Natural killer cell treated with Interleukin-12 subunit alpha and Interleukin-12 subunit beta and Interleukin-15 and Interleukin-18, amount 100 ng/mL, for 72 hours (primary cell): ENCODE data around the gene C2CD4C. TPM values are rescaled to one million over a fixed set of nuclear protein-coding genes. Genes with fewer than 3 reads are reported as not detected.
"Not testable (repeated sequence)": the region's sequence is repeated elsewhere in the genome, so short reads cannot be mapped to it uniquely, and the experiment has no call there.

ENCODE experiments used
- ATAC-seq, 2 donors: fragments of 150-1000 bp; cut with Tn5 transposase in 1 of 2; sonication (Bioruptor Pico), chemical (Tn5 transposase) in 1 of 2; 2 replicates each; pipeline ENCODE4 v1.10.0; 2021
- DNase-seq: peaks from one replicate; pipeline ENCODE4 v3.0.0; 2022; ENCODE audit warnings: low spot score
- H3K27ac Mint-ChIP-seq, 2 donors: 1 replicate in 1 of 2; 2 replicates in 1 of 2; pipeline ENCODE4 v1.8.0; 2022; ENCODE audit warnings: mixed read lengths in 2 of 2, mild to moderate bottlenecking in 1 of 2, moderate library complexity in 1 of 2
- H3K27me3 Mint-ChIP-seq, 2 donors: 1 replicate in 1 of 2; 2 replicates in 1 of 2; pipeline ENCODE4 v1.8.0; 2022; ENCODE audit warnings: mixed read lengths in 2 of 2
- H3K36me3 Mint-ChIP-seq: one replicate; pipeline ENCODE4 v1.8.0; 2022; ENCODE audit warnings: mixed read lengths
- H3K4me1 Mint-ChIP-seq, 2 donors: 1 replicate in 1 of 2; 2 replicates in 1 of 2; pipeline ENCODE4 v1.8.0; 2022; ENCODE audit warnings: low read depth in 2 of 2, mixed read lengths in 2 of 2, mild to moderate bottlenecking in 1 of 2
- H3K4me3 Mint-ChIP-seq: one replicate; pipeline ENCODE4 v1.8.0; 2022; ENCODE audit warnings: mixed read lengths
- H3K9me3 Mint-ChIP-seq: 2 replicates; pipeline ENCODE4 v1.8.0; 2022; ENCODE audit warnings: mixed read lengths
- total RNA-seq, 2 donors: library from RNA; stranded (reverse); gene quantifications; one replicate each; pipeline ENCODE4 v1.2.3, GENCODE V29; 2022

Gene C2CD4C
- total RNA-seq, 2 donors from 2014 or later: not detected

GRCh38 chr19:413756-414420 lies 4.9 kb upstream of the C2CD4C start:
- DNase-seq: peak; percentile 47
- ATAC-seq: no peak
- Mint-ChIP-seq H3K27me3 (peaks cover 5 to 8% of the 10 kb centered on the region in 2 donors), H3K27ac (no peak overlapping the region), H3K36me3 (no peaks in the 10 kb centered on the region), H3K4me3 (no peak overlapping the region), H3K9me3 (no peaks in the 10 kb centered on the region), H3K4me1 (peaks cover 4 to 5% of the 10 kb centered on the region in 2 donors)

GRCh38 chr19:412356-413355 lies 3.7 kb upstream of the C2CD4C start:
- H3K4me3 Mint-ChIP-seq: no peak overlapping the region
- H3K27ac Mint-ChIP-seq: no peak overlapping the region
- no peaks in the 10 kb centered on the region for H3K36me3 Mint-ChIP-seq
- no peaks in the 10 kb centered on the region for H3K9me3 Mint-ChIP-seq
- DNase-seq (peak; percentile 55), ATAC-seq (no peak)
- peaks cover 5 to 8% of the 10 kb centered on the region in 2 donors for H3K27me3 Mint-ChIP-seq
- peaks cover 4 to 5% of the 10 kb centered on the region in 2 donors for H3K4me1 Mint-ChIP-seq

GRCh38 chr19:411723-412355 lies 2.9 kb upstream of the C2CD4C start:
- no peaks in the 10 kb centered on the region for H3K36me3 Mint-ChIP-seq
- H3K4me1 Mint-ChIP-seq: peaks cover 4 to 5% of the 10 kb centered on the region in 2 donors
- ATAC-seq (peak in 1 of 2 donors; percentile 20), DNase-seq (peak; percentile 29)
- no peaks in the 10 kb centered on the region for H3K9me3 Mint-ChIP-seq
- no peak overlapping the region for H3K27ac Mint-ChIP-seq
- no peak overlapping the region for H3K4me3 Mint-ChIP-seq
- peaks cover 5 to 8% of the 10 kb centered on the region in 2 donors for H3K27me3 Mint-ChIP-seq

- H3K27me3 Mint-ChIP-seq, ATAC-seq, H3K9me3 Mint-ChIP-seq, H3K4me1 Mint-ChIP-seq, H3K36me3 Mint-ChIP-seq, H3K27ac Mint-ChIP-seq, DNase-seq, H3K4me3 Mint-ChIP-seq: not testable (repeated sequence)
Measured at GRCh38 chr19:411121-411722, 2.3 kb upstream of the C2CD4C start.

GRCh38 chr19:410243-410781 lies 1.4 kb upstream of the C2CD4C start:
- Mint-ChIP-seq H3K27me3 (peaks cover 5 to 8% of the 10 kb centered on the region in 2 donors), H3K4me1 (peaks cover 4 to 5% of the 10 kb centered on the region in 2 donors), H3K9me3 (no peaks in the 10 kb centered on the region), H3K27ac (no peak overlapping the region), H3K36me3 (no peaks in the 10 kb centered on the region), H3K4me3 (no peak overlapping the region)
- DNase-seq: peak; percentile 57
- ATAC-seq: no peak

- no peaks in the 10 kb centered on the region for H3K36me3 Mint-ChIP-seq
- ATAC-seq: no peak
- H3K4me1 Mint-ChIP-seq: peaks cover 4 to 5% of the 10 kb centered on the region in 2 donors
- H3K27me3 Mint-ChIP-seq: peaks cover 5 to 8% of the 10 kb centered on the region in 2 donors
- H3K27ac Mint-ChIP-seq: no peak overlapping the region
- no peaks in the 10 kb centered on the region for H3K9me3 Mint-ChIP-seq
- peak overlapping the region; percentile 76 for H3K4me3 Mint-ChIP-seq
- peak; percentile 45 for DNase-seq
Measured at GRCh38 chr19:409516-410242, 732 bp upstream of the C2CD4C start.

GRCh38 chr19:408441-408901 lies 476 bp downstream of the C2CD4C start:
- peaks cover 5 to 8% of the 10 kb centered on the region in 2 donors for H3K27me3 Mint-ChIP-seq
- H3K4me1 Mint-ChIP-seq: peaks cover 4 to 5% of the 10 kb centered on the region in 2 donors
- H3K27ac Mint-ChIP-seq: no peak overlapping the region
- DNase-seq (peak; percentile 59), ATAC-seq (no peak)
- H3K4me3 Mint-ChIP-seq: no peak overlapping the region
- H3K9me3 Mint-ChIP-seq: no peaks in the 10 kb centered on the region
- no peaks in the 10 kb centered on the region for H3K36me3 Mint-ChIP-seq

- Mint-ChIP-seq H3K27ac (no peak overlapping the region), H3K27me3 (peaks cover 5 to 11% of the 10 kb centered on the region in 2 donors), H3K4me1 (peaks cover 4 to 5% of the 10 kb centered on the region in 2 donors), H3K9me3 (no peaks in the 10 kb centered on the region), H3K36me3 (no peaks in the 10 kb centered on the region), H3K4me3 (no peak overlapping the region)
- DNase-seq: peak; percentile 62
- no peak for ATAC-seq
Measured at GRCh38 chr19:407511-408440, 1.2 kb downstream of the C2CD4C start.

GRCh38 chr19:406971-407510 lies 1.9 kb downstream of the C2CD4C start:
- no peak overlapping the region for H3K4me3 Mint-ChIP-seq
- peaks cover 4 to 5% of the 10 kb centered on the region in 2 donors for H3K4me1 Mint-ChIP-seq
- no peak overlapping the region for H3K27ac Mint-ChIP-seq
- ATAC-seq: no peak
- DNase-seq: peak; percentile 48
- peaks cover 5 to 11% of the 10 kb centered on the region in 2 donors for H3K27me3 Mint-ChIP-seq
- no peaks in the 10 kb centered on the region for H3K9me3 Mint-ChIP-seq
- no peaks in the 10 kb centered on the region for H3K36me3 Mint-ChIP-seq

GRCh38 chr19:406135-406781 lies 2.7 kb downstream of the C2CD4C start:
- peak in 1 of 2 donors; percentile 15 for ATAC-seq

More at GRCh38 chr19:406135-406781, 2.7 kb downstream of the C2CD4C start:
- Mint-ChIP-seq H3K27ac (no peak overlapping the region), H3K9me3 (no peaks in the 10 kb centered on the region), H3K4me3 (no peak overlapping the region), H3K4me1 (peaks cover 4 to 5% of the 10 kb centered on the region in 2 donors), H3K27me3 (peaks cover 5 to 11% of the 10 kb centered on the region in 2 donors), H3K36me3 (no peaks in the 10 kb centered on the region)
- DNase-seq: no peak
